K562 (cell line): ENCODE measurements around the gene SUPT3H. TPM values are rescaled to one million over a fixed set of nuclear protein-coding genes. Genes with fewer than 3 reads are reported as not detected.

Experiments used
- ADNP ChIP-seq: fragments of 200-800 bp; sonication (Bioruptor generic); IDR thresholded peaks from 2 replicates; pipeline ENCODE4 v1.6.1; 2016; ENCODE audit warnings: missing genetic modification characterization, missing compliant biosample characterization
- E2F8 ChIP-seq: fragments of 450-650 bp; IDR thresholded peaks from 2 replicates; pipeline ENCODE4 v1.7.1; 2018; ENCODE audit warnings: mild to moderate bottlenecking, low read depth; ENCODE audit not compliant: partially characterized antibody
- ELF2 ChIP-seq: fragments of 250-450 bp; sonication (Bioruptor Pico); IDR thresholded peaks from 2 replicates; pipeline ENCODE4 v1.5.0; 2021; ENCODE audit warnings: mild to moderate bottlenecking
- HBP1 ChIP-seq: fragments of 450-650 bp; formaldehyde crosslinking; IDR thresholded peaks from 2 replicates; pipeline ENCODE4 v1.4.0; 2022; ENCODE audit warnings: missing genetic modification characterization
- IFI16 ChIP-seq: fragments of 250-450 bp; sonication (Bioruptor Pico); IDR thresholded peaks from 2 replicates; pipeline ENCODE4 v2.1.2; 2022; ENCODE audit warnings: mild to moderate bottlenecking, inconsistent platforms
- ILK ChIP-seq: fragments of 450-650 bp; IDR thresholded peaks from 2 replicates; pipeline ENCODE4 v1.6.1; 2016; ENCODE audit warnings: missing genetic modification characterization, low read depth, mild to moderate bottlenecking, missing compliant biosample characterization, moderate library complexity, borderline replicate concordance
- TBP ChIP-seq: optimal IDR thresholded peaks from 2 replicates; pipeline ENCODE3; 2011; ENCODE audit warnings: low read depth, low read length, improper control_type of control experiment
- ZNF592 ChIP-seq: fragments of 450-650 bp; IDR thresholded peaks from 2 replicates; pipeline ENCODE4 v1.6.1; 2017; ENCODE audit warnings: antibody characterized with exemption, mild to moderate bottlenecking
- polyA plus RNA-seq, 8 experiments: library from polyadenylated mRNA; depleted of rRNA in 4 of 8; stranded (reverse) in 5 of 8; unstranded in 3 of 8; fragments of >200 nt; fragmentation: Nextera tagmentation in 2 of 8; fragmentation: Illumina TruSeq in 1 of 8; extraction: Ambion mirVana in 2 of 8; extraction: Trizol in 1 of 8; gene quantifications; 2 replicates each; pipeline versions ENCODE4 v1.2.1 to v1.2.3, GENCODE V29; 2011 to 2014; ENCODE audit warnings: inconsistent platforms in 1 of 8, missing spikeins in 1 of 8
- total RNA-seq, 7 experiments: library from RNA; depleted of rRNA in 6 of 7; stranded (reverse); fragments of >200 nt in 6 of 7; fragmentation: Illumina TruSeq in 2 of 7; extraction: Trizol in 2 of 7; gene quantifications; 2 replicates each; pipeline versions ENCODE4 v1.2.1 to v1.2.3, GENCODE V29; 2011 to 2021; ENCODE audit warnings: low replicate concordance in 1 of 7

The SUPT3H gene
- total and polyA plus RNA-seq, 9 of the 15 experiments (the other 6 are each of a cell fraction or from before 2014, with no cell fraction given), result 7.2 to 16.3 (median 11.9) TPM

- TF ChIP-seq HBP1 (CRISPR knock-in tag), result no peak
- no peak for TF ChIP-seq IFI16 (CRISPR knock-in tag)
- TF ChIP-seq ELF2 (CRISPR knock-in tag), result no peak
- no peak for TF ChIP-seq ILK (tag)
- no peak for TF ChIP-seq ZNF592
- TF ChIP-seq TBP, result no peak
- no peak for TF ChIP-seq ADNP (tag)
- no peak for TF ChIP-seq E2F8
- TF ChIP-seq, all 486 proteins: peak for 0
Observed at GRCh38 chr6:45174045-45174444, 203.7 kb downstream of the SUPT3H start (continued).
